ENCODE measurements around the gene FAM163B.

FAM163B gene

DNA sequence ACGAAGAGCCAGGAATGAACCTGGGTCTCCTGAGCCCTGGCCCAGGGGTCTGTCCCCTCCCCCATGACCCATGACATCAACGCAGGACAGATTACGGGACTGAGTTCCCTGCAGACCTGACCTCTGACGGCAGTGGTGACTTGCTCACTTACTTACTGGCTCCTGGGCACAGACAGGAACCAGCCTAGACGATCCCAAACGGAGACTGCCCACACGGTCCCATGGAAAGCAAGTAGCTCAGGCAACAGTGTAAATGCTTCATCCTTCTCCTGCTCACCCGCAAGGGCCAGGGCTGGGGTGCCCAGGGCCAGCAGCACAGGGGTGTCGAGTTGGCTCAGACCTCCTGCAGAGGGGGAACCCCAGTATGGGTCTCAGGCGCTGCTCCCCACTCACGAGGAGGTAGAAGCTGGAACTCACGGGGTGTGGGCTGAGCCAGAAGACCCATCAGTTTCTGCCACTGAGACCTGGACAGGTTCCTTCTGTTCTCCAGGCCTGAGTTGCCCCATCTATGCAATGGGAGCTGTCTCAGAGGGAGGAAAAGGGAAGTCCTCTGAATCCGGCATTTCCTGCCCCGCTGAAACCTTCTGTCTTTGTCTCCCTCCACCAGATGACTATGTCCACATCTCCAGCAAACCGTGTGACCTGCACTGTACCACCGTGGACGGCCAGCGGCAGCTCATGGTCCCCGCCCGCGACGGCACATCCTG lies 69.0 kb downstream of the FAM163B start:
- DNase-seq = no peak

DNA sequence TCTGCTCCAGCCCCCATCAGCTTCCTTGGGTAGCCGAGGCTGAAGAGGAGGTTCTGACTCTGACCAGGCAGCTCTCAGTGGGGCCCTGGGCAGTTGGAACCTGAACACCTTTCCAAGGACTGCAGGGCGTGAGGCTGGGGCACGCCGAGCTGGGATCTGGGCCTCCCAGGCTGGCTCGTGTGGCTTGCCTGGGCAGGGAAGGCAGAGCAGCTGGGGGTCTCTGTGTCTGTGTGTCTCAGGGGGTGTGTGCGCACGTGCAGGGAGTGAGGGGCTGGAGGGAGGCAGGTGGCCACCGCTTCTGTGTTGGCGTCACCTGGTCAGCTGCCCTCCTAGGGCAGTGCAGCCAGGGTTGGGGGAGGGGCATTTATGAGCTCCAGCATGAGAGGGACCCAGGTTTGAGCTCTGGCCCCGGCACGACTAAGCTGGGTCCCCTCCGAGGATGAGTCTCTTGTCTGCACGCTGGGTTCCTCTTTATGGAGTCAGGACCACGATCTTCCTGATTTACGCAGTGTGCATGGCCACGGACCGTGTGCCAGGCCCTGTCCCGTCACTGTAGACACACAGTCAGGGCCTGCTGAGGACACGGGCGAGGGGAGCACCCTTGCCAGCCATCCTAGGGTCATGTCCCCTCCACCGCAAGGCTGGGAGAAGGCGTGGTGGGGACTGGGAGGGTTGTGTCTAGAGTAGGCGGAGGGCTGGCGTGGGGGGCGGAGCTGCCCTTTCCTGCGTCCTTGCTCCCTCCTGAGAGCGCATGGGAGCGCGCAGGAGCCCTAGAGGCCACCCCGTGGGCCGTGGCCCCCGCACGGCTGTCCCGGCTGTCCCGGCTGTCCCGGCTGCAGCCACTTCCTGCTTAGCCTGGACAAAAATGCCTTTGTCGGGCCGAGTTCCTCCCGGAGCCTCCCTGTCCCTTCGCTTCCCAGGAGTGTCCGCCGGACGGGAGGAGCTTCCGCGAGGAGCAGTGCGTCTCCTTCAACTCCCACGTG lies 70.0 kb downstream of the FAM163B start:
- DNase-seq = no peak

DNA sequence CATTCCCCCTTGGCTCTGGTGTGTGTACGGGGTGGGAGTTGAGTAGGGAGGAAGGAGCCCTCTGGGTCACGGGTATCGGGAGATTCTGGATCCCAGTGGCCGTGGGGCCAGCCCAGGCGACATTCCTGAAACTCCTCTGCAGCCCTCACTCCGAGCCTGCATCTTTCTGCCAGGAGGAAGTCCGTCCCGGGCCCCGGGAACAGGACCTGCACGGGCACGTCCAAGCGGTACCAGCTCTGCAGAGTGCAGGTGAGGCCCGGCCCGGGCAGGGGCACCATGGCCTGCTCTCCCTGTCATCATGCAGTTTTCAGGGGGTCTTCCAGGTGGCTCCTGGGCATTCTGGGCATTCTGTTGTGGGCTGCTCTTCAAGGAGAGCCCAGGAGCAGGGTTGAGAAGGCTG lies 71.0 kb downstream of the FAM163B start:
- DNase-seq = no peak

DNA sequence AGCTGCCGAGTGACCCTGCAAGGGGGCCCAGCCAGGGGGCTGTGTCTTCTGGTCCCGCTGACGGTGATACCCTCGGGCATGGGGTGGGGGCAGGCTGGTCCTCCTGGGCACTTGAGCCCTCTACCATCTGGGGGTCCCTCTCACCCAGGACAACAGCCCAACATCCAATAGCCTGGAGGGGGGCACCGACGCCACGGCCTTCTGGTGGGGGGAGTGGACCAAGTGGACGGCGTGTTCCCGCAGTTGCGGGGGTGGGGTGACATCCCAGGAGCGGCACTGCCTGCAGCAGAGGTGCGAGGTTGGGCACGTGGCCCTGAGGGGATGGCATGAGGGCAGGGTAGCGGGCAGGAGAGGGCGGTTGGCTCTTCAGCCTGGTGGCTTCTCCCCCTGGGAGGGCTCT lies 71.9 kb downstream of the FAM163B start:
- DNase-seq = no peak

GRCh38 chr9:133536536-133536935 lies 72.7 kb downstream of the FAM163B start:
- DNase-seq = no peak

GRCh38 chr9:133536080-133536479 lies 73.1 kb downstream of the FAM163B start:
- no peak for DNase-seq

DNA sequence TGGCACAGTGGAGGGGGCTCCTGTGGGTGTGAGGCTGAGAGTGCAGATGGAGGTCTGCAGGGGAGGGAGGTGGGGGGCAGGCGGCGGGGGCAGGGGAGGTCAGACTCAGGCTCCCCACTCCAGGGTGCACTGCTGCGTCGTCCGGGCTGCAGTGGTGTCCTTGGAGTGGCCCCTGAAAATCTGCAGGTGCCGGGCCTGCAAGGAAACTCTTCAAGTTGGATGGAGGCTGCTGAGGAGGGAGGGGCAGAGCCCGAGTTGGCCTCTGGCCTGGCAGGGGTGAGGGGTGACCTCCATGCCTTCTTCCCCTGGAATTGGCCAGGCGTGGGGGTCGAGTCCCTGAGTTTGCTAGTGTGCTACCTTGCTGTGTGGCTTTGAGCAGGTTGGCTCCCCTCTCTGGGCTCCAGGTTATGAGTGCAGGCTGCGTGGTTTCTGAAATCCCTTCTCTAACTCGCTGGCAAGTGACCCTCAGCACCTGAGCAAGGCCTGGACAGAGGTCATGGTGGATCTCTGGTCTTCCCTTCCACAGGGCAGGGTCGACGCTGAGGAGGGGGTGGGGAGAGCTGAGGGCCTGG lies 73.8 kb downstream of the FAM163B start:
- DNase-seq = no peak

GRCh38 chr9:133534346-133535291 lies 74.6 kb downstream of the FAM163B start, which contains the start of gene ADAMTSL2:
Gene ADAMTSL2, plus strand, starts transcription at chr9:133534704. Its CDS starts 2,009 bp downstream, at chr9:133536713.
- peak; percentile 41 for DNase-seq

GRCh38 chr9:133533857-133534256 lies 75.3 kb downstream of the FAM163B start:
- DNase-seq = no peak

GRCh38 chr9:133532937-133533668 lies 76.1 kb downstream of the FAM163B start:
- peak; percentile 82 for DNase-seq

DNA sequence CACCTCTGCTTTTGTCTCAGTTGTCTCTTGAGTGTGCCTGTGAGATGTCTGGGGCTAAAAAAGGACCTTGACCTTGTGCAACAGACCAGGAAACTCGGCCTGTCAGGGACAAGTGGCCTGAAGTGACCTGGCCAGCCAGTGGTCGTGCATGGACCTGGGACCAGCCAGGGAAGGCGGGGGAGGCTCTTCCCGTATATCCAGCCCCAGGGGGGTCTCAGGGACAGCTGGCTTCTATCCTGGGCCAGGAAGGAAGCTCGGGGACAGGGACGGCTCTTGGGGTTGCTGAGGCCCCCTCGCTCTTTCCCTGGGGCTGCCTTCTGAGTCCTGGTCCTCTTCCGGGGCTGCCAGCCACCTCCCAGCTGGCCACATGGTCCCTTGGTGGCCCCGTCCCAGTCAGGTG lies 77.9 kb downstream of the FAM163B start:
- no peak for DNase-seq

DNA sequence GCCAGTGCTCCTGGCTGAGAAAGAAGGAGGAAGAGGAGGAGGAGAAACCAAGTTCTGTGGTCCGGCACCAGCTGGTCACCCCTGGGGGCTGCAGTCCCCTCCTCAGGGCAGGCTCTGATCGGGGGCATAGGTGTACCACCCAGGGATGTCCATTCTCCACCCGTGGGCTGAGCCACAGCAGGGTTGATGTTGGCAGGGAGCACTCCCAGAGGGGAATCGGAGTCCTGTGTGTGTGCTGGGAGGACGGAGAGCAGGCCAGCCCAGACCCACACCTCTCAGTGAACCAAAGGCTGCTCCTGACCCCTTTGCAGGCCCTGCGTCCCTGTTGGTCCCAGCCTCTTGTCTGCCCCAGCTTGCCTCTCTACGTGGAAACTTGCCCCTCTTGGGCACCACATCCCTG lies 79.3 kb downstream of the FAM163B start:
- DNase-seq = no peak

- DNase-seq = no peak
Measured at GRCh38 chr9:133529457-133529856, 79.7 kb downstream of the FAM163B start.

- no peak for DNase-seq
Measured at GRCh38 chr9:133528876-133529241, 80.3 kb downstream of the FAM163B start.

DNA sequence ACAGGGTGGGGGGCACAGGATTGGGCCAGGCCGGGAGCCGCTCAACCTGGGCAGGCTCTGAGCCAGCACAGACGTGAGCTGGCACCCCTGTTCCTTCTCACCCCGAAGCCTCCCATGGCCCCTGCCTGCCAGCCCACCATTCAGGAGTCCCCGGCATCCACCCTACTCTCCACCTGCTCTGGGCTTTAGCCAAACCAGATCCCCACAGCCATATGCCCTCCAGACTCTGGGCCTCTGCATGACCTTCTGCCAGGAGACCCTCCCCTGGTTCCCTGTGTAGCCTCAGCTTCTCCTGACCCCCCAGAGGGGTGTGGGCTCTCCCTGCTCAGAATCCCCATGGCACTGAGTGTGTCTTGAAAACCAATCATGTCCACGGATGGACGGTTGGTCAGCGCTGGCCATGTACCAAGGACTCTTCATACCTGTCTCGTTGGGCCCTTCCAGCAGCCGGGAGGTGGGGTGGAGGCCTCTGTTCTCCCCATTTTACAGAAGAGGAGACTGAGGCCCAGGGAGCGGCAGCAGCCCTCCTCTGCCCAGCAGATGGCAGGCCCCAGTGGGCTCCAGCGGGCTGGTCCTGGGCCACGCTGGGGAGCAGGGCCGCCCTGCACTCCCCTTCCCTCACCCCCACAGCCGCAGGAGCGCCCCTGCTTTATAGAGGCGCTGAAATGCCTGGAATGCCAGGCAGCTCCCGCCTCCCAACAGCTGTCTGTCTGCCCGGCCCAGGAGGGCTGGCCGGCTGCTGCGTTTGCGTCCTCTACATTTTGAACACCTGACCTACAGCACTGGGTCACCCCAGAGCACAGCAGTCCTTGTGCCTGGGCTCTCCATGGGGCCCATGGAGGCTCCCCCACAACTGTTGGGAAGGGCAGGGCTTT lies 81.0 kb downstream of the FAM163B start:
- DNase-seq = no peak

DNA sequence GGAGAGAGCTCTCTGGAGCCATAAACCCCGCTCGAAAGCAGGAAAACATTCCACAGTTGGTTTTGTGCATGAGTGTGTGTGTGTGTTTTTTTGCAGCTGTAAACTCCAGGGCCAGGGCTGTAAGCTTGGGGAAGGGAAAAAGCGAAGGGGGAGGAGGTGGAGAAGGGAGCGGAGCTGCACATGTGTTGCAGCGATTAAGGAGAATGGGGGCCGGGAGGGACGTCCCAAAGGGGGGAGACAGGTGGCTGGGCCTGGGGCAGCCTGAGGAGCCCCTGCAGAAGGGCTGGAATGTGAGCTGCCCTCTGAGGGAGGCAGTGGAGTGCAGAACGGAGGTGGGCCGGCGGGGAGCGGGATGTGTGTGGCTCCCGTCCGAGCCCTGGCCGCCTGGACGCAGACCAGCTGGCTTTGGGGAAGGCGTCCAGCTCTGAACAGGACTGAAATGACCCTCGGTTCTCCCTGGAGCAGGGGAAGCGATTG lies 81.7 kb downstream of the FAM163B start:
- no peak for DNase-seq
